ENCODE measurements around the gene ADAMTS8. TPM values are rescaled to one million over a fixed set of nuclear protein-coding genes. Genes with fewer than 3 reads are reported as not detected.
A peak's percentile ranks its signal among the peaks of the same experiment; 100 is the strongest.

ADAMTS8 gene
- total RNA-seq, 6 experiments from 2014 or later: not detected

- no peak overlapping the region for H3K27ac Mint-ChIP-seq
- H3K4me3 Mint-ChIP-seq: no peak overlapping the region
- peaks cover 14% of the 10 kb centered on the region for H3K4me1 Mint-ChIP-seq (ENCODE audit: low read depth)
- peaks cover 29% of the 10 kb centered on the region for H3K27me3 Mint-ChIP-seq (ENCODE audit: insufficient read depth)
- TF ChIP-seq CTCF (IDR thresholded peaks at IDR 0.05): 0 out of 2 replicates have a peak, but pooled peaks have one; percentile 3
- DNase-seq: peak; percentile 37
- H3K9me3 Mint-ChIP-seq: no peaks in the 10 kb centered on the region
- no peaks in the 10 kb centered on the region for H3K36me3 Mint-ChIP-seq (ENCODE audit: low read depth)
Measured at GRCh38 chr11:130431801-130432200, 3.4 kb upstream of the ADAMTS8 start.

- Mint-ChIP-seq H3K36me3 (ENCODE audit: low read depth) (no peaks in the 10 kb centered on the region), H3K27me3 (ENCODE audit: insufficient read depth) (peaks cover 34% of the 10 kb centered on the region), H3K27ac (no peak overlapping the region), H3K4me1 (ENCODE audit: low read depth) (peaks cover 14% of the 10 kb centered on the region), H3K4me3 (no peak overlapping the region), H3K9me3 (no peaks in the 10 kb centered on the region)
- TF ChIP-seq CTCF (IDR thresholded peaks at IDR 0.05): peak; percentile 77
- DNase-seq: peak; percentile 40
Measured at GRCh38 chr11:130431331-130431773, 2.9 kb upstream of the ADAMTS8 start.

GRCh38 chr11:130429983-130430382 is 1.6 kb upstream of the ADAMTS8 start:
- H3K36me3 Mint-ChIP-seq (ENCODE audit: low read depth): no peaks in the 10 kb centered on the region

GRCh38 chr11:130429120-130429681 is 792 bp upstream of the ADAMTS8 start:
- Mint-ChIP-seq H3K36me3 (ENCODE audit: low read depth) (no peaks in the 10 kb centered on the region), H3K4me1 (ENCODE audit: low read depth) (peaks cover 14% of the 10 kb centered on the region), H3K27ac (no peak overlapping the region), H3K4me3 (peak overlapping the region; percentile 41; the same call in 1 of the 2 replicates), H3K9me3 (no peaks in the 10 kb centered on the region), H3K27me3 (ENCODE audit: insufficient read depth) (peaks cover 53% of the 10 kb centered on the region)
- TF ChIP-seq CTCF (IDR thresholded peaks at IDR 0.05): peak; percentile 24; the same call in 1 of the 2 replicates
- DNase-seq: no peak

More at GRCh38 chr11:130429983-130430382, 1.6 kb upstream of the ADAMTS8 start:
- H3K4me1 Mint-ChIP-seq (ENCODE audit: low read depth): peaks cover 14% of the 10 kb centered on the region
- no peak overlapping the region for H3K4me3 Mint-ChIP-seq
- TF ChIP-seq CTCF (IDR thresholded peaks at IDR 0.05): no peak
- peaks cover 46% of the 10 kb centered on the region for H3K27me3 Mint-ChIP-seq (ENCODE audit: insufficient read depth)
- no peaks in the 10 kb centered on the region for H3K9me3 Mint-ChIP-seq
- no peak for DNase-seq
- H3K27ac Mint-ChIP-seq: no peak overlapping the region

GRCh38 chr11:130427581-130428315 is 661 bp downstream of the ADAMTS8 start:
- Mint-ChIP-seq H3K36me3 (ENCODE audit: low read depth) (no peaks in the 10 kb centered on the region), H3K4me1 (ENCODE audit: low read depth) (peaks cover 14% of the 10 kb centered on the region), H3K9me3 (no peaks in the 10 kb centered on the region), H3K27me3 (ENCODE audit: insufficient read depth) (peaks cover 62% of the 10 kb centered on the region), H3K4me3 (no peak overlapping the region), H3K27ac (no peak overlapping the region)
- peak; percentile 21; the same call in 1 of the 2 replicates for TF ChIP-seq CTCF (IDR thresholded peaks at IDR 0.05)
- DNase-seq: no peak

Data from HFFc6 (cell line).